Embryonic facial prominence (tissue), 1 donor: ENCODE measurements around the gene CCDC178.
"Not testable (repeated sequence)": the region's sequence is repeated elsewhere in the genome, so short reads cannot be mapped to it uniquely, and the experiment has no call there.

Experiments
- DNase-seq: peaks from one replicate; pipeline ENCODE4 v3.0.0-alpha.2; 2016; ENCODE audit errors: extremely low spot score

The CCDC178 gene

GRCh38 chr18:33440060-33441043 is at the start of gene CCDC178:
TSS of gene CCDC178 (minus strand) at chr18:33440721. CDS start at chr18:33412088, 28,633 bp downstream.
- peak; percentile 86 for DNase-seq

DNA sequence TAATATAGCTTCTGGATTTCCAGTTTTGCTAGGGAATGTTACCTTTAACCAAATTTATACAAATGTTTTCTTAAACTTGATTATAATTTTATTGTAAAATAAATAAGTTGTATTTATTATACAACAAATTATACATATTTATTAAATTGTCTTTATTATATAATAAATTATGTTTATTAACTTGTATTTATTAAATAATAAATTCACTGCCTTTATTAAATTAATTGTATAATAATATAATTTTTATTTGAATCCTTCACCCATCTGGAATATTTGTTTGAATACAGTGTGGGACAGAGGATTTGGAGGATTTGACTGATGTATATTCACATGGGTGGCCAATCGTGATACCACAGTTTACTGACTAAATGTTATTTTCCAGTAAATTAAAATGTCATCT is 43.4 kb upstream of the CCDC178 start:
- DNase-seq: no peak

DNA sequence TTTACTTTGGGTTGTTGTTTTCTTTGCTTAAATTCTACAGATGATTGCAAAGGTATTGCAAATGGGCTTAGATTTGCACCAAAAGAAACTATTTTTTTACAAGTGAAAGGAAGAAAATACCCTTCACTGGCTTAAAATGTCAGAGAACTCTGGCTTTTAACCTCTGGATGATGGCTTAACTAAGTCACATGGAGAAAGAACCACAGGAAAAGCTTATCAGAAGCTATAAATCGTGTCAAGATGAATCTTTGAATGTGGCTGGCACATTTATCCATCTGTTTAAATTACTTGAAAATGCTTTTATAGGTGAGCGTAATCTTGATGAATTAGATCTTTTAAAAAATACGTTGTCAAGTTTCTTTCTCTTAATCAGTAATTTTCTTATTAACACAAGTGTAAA is 32.0 kb upstream of the CCDC178 start:
- no peak for DNase-seq

DNA sequence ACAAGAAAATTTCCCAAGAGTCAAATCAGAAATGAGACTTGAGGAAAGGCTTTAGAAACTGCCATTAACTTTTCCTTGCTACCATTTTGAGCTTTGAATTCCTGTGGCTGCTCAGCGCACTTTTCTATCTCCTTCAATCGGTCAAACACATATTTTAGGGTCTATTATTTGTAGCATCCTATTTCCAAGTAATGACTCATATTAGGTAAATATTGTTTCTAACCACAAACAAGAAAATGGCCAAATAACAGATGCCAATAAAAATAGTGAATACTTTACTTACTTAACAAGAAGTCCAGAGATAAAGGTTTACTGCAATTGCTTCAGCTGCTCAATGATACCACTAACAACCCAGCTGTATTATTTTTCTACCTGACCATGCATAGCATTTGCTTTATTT is 29.7 kb upstream of the CCDC178 start:
- DNase-seq: no peak

- DNase-seq: no peak
Measured at GRCh38 chr18:33469699-33470098, 29.2 kb upstream of the CCDC178 start.

GRCh38 chr18:33467531-33467930 is 27.0 kb upstream of the CCDC178 start:
- no peak for DNase-seq

- no peak for DNase-seq
Measured at GRCh38 chr18:33466822-33467221, 26.3 kb upstream of the CCDC178 start.

DNA sequence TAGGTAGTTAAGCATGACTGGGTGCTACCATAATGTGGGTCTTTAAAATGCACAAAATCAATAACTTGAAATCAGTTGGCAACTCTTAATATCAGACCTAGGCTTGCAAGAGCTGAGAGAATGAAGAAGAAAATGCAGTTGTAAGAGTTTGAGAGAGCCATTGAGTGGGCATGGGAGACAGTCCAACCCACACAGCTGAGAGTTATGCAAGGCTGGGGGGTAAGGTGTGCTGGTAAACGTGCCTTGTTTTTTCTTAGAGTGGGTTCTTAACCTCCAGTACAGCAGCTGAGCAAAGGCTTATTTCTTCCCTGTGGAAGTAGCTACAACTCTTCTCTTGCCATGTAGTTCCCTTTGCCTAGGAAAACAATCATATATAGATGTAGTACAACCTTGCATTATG is 20.2 kb upstream of the CCDC178 start:
- no peak for DNase-seq

- no peak for DNase-seq
Measured at GRCh38 chr18:33459612-33460011, 19.1 kb upstream of the CCDC178 start.

DNA sequence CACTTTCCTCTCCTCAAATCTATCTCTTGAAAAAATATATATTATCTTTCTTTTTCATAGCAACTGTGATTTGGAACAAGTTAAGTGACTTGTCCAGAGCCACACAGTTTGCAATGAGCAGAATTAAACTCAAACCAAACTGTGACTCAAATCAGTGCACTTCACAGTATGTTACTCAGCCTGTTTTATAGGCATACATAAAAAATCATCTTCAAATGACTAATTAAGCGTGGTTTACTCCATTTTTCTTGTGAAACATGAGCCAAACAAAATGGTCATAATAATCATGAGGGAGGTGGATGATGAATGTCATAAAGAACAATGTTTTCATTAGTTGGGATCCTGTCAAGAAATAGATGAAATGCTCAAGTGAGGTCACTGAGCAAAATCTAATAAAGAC is 6.1 kb upstream of the CCDC178 start:
- no peak for DNase-seq

DNA sequence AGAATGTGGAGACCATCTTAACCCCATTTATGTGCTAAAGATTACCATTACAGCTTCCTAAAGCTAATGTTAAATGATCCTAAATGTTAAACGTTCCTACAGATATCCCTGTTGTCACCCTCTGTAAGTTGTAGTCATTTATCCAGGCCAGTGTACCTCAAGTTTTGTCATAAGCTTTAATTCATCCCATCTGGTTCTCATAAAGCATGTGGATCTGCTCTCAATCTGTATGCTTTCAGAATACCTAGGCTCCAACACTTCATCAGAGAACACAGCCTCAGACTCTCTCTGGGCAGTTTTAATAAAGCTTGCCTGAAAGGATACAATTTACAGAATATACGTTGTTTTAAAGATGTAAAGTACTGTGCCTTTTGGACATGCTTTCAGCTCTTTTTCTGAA is 4.2 kb upstream of the CCDC178 start:
- no peak for DNase-seq

DNA sequence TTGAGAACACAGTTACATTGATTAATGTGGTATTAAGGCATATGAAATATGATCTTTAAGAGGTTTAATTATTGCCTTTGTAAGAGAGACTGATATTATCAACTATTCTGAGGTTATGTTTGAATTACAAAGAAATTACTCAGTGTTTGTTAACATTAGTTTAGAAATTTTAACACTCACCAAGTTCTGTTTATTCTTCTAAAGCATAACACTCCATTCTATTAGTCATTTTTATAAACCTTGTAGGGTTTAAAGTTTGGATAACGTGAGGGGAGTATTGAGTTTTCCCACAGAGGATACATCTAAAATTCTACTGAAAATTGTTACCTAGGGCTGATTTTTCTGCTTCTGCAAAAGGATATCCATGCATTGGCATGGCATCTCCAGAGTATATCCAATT is 7.7 kb downstream of the CCDC178 start:
- DNase-seq: no peak

- DNase-seq: no peak
Measured at GRCh38 chr18:33427549-33427948, 13.0 kb downstream of the CCDC178 start.

GRCh38 chr18:33424266-33424946 is 16.1 kb downstream of the CCDC178 start:
- DNase-seq: no peak

GRCh38 chr18:33421225-33421624 is 19.3 kb downstream of the CCDC178 start:
- DNase-seq: no peak

GRCh38 chr18:33404244-33404873 is 36.2 kb downstream of the CCDC178 start:
- DNase-seq: no peak

DNA sequence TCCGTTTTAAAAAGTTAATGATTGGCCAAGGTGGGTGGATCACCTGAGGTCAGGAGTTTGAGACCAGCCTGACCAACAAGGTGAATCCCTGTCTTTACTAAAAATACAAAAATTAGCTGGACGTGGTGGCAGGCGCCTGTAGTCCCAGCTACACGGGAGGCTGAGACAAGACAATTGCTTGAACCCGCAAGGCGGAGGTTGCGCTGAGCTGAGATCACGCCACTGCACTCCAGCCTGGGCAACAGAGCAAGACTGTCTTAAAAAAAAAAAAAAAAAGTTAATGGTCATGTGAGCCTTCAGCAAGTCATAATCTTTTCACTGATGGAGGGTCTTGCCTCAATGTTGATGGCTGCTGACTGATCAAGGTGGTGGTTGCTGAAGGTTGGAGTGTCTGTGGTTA is 41.6 kb downstream of the CCDC178 start:
- DNase-seq: not testable (repeated sequence)

DNA sequence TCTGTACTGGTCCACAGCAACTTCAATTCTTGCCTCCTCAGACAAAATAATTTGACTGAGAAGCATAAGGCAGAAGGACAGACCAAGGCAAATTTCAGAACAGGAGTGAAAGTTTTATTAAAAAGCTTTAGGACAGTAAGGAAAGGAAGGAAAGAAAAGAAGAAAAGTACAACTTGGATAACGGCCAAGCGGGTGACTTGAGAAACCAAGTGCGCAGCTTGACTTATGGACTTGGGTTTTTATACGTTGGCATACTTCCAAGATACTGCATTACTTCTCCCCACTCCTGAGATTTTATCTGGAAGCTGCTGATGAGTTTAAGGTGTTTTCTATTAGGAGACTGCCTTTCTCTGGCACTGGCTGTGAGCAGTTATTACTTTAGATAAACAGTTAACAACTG is 64.7 kb downstream of the CCDC178 start:
- no peak for DNase-seq

DNA sequence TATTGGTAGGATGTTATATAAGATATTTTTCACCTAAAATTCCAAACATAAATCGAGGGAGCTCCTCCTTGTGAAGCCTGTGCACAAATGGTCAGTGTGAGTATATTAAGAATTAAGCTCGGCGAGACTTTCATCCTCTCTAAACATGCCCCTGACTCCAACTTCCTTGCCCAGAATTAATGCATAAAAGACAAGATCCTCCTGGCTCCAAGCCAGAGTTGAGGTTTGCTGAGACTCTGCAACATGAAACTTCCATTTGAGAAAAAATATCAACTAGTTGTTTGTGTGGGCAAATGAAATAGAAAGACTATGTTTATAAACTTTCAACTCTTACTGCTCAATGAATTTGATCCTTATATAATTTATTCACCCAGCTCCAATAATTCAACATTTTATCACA is 68.1 kb downstream of the CCDC178 start:
- DNase-seq: peak; percentile 7

DNA sequence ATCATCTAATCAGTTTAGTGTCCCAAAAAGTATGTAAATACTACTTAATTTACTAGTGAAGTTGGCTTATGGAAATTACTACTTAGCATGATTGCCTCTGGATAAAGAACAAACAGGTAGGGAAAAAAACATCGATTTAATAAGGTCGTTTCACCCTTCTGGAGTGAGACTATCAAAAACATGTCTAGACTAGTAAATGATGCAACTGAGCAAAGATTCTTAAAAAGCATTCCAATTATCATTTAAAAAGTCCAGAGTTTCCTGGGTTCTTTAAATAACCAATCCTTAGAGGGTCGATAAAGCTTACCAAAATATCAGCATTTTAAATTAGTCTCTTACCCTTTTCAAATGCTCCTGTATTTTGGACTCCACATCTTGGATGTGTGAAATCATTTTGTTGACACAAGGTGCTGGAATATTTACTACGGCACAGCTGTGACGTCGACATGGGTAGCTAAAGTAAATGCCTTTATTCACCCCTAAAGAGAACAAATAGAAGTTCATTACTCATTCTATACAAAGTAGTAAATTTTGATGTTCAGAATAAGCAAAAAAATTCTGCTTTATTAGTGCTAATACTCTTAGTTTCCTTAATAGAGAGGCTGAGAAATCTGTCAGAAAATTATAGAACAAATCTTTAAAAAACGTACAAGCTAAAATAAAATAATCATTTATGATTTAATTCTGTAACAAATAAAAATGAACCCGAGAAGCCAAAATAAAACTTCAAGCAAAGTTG is 70.6 kb downstream of the CCDC178 start:
- DNase-seq: no peak

- DNase-seq: no peak
Measured at GRCh38 chr18:33356735-33357134, 83.8 kb downstream of the CCDC178 start.

GRCh38 chr18:33355756-33356155 is 84.8 kb downstream of the CCDC178 start:
- DNase-seq: no peak
